ENCODE results near the gene CHAD. TPM values are rescaled to one million over a fixed set of nuclear protein-coding genes. Genes with fewer than 3 reads are reported as not detected.

Gene CHAD
- total and polyA plus RNA-seq, 12 donors: 1.7 to 26.6 (median 7.0) TPM

GRCh38 chr17:50482110-50482509 is 13.4 kb upstream of the CHAD start:
- WGBS, 4 donors: 65 to 85% (median 82%) methylated on average over 9 to 23 of the region's 23 CpGs
- H3K27ac ChIP-seq: peak overlapping the region in 3 of 5 donors; percentile 77 to 87 (median 83)
- no peaks in the 10 kb centered on the region for H3K9me3 ChIP-seq (replicated peaks in 1 of 3)
- intact Hi-C loops (cut with DNase I): loop anchor here (5.0 to 10.0 kb wide), 3 partner anchors 60 to 213 kb away; no protein-coding TSS in a partner anchor
- TF ChIP-seq CTCF (IDR thresholded peaks at IDR 0.05): no peak
- no peak for TF ChIP-seq POLR2A (IDR thresholded peaks at IDR 0.05)
- H3K27me3 ChIP-seq: no peaks in the 10 kb centered on the region
- peaks cover 16 to 21% of the 10 kb centered on the region in 2 donors for H3K4me1 ChIP-seq (replicated peaks in 1 of 2)
- H3K4me3 ChIP-seq: no peak overlapping the region
- DNase-seq: no peak
- H3K36me3 ChIP-seq (replicated peaks in 1 of 2): peaks cover 0 to 32% of the 10 kb centered on the region in 2 donors

- H3K36me3 ChIP-seq (replicated peaks in 1 of 2): peaks cover 0 to 32% of the 10 kb centered on the region in 2 donors
- no peak for DNase-seq
- intact Hi-C loops (cut with DNase I): loop anchor here (5.0 to 10.0 kb wide), 3 partner anchors 61 to 213 kb away; no protein-coding TSS in a partner anchor
- no peak for TF ChIP-seq POLR2A (IDR thresholded peaks at IDR 0.05)
- TF ChIP-seq CTCF (IDR thresholded peaks at IDR 0.05): no peak
- no peak overlapping the region for H3K4me3 ChIP-seq
- H3K27ac ChIP-seq: peak overlapping the region in 3 of 5 donors; percentile 77 to 87 (median 83)
- H3K27me3 ChIP-seq: no peaks in the 10 kb centered on the region
- H3K4me1 ChIP-seq (replicated peaks in 1 of 2): peaks cover 16 to 21% of the 10 kb centered on the region in 2 donors
- no peaks in the 10 kb centered on the region for H3K9me3 ChIP-seq (replicated peaks in 1 of 3)
- 64 to 77% (median 69%) methylated on average over 4 of the region's 4 CpGs for WGBS, 4 donors
These were observed 13.0 kb upstream of the CHAD start for GRCh38 chr17:50481648-50482047.

DNA sequence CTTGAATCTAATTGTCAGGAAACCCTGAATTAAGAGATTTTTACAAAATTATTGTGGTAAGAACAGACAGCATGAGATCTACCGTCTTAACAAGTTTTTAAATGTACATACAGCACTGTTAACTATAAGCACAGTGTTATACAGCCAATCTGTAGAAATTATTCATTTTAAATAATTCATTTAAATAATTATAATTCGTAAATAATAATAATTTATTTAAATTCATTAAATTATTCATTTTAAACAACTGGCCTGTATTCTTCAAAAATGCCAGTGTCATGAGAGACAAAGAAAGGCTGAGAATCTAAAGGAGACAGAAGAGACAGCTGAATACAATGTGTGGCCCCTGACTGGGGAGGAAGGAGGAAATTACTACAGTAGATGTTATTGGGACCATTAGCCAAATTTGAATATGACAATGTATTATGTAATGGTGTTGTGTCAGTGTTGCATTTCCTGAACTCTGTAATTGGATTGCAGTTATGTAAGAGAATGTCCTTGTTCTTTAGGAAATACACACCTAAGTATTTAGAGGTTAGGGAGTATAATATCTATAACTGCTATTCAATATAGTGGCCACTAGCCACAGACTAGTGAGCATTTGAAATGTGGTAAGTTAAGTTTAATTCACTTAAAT is 12.3 kb upstream of the CHAD start:
- TF ChIP-seq CTCF (IDR thresholded peaks at IDR 0.05) (no peak), POLR2A (IDR thresholded peaks at IDR 0.05) (no peak)

GRCh38 chr17:50480142-50480764 is 11.6 kb upstream of the CHAD start:
- H3K27ac ChIP-seq: peak overlapping the region in 3 of 5 donors; percentile 90 to 93 (median 93)
- H3K4me3 ChIP-seq: no peak overlapping the region
- H3K36me3 ChIP-seq (replicated peaks in 1 of 2): peaks cover 0 to 26% of the 10 kb centered on the region in 2 donors
- intact Hi-C loops (cut with DNase I): loop anchor here (5.0 to 10.0 kb wide), 3 partner anchors 62 to 215 kb away; no protein-coding TSS in a partner anchor
- TF ChIP-seq CTCF (IDR thresholded peaks at IDR 0.05) (no peak), POLR2A (IDR thresholded peaks at IDR 0.05) (no peak)
- no peak for DNase-seq
- H3K27me3 ChIP-seq: no peaks in the 10 kb centered on the region
- 71 to 78% (median 75%) methylated on average over 7 of the region's 7 CpGs for WGBS, 4 donors
- no peaks in the 10 kb centered on the region for H3K9me3 ChIP-seq (replicated peaks in 1 of 3)
- peaks cover 16 to 25% of the 10 kb centered on the region in 2 donors for H3K4me1 ChIP-seq (replicated peaks in 1 of 2)

More for the DNA sequence above, 12.3 kb upstream of the CHAD start:
- Histone ChIP-seq H3K27me3 (no peaks in the 10 kb centered on the region), H3K36me3 (replicated peaks in 1 of 2) (peaks cover 0 to 32% of the 10 kb centered on the region in 2 donors), H3K9me3 (replicated peaks in 1 of 3) (no peaks in the 10 kb centered on the region), H3K27ac (peak overlapping the region in 3 of 5 donors; percentile 83 to 93 (median 87)), H3K4me1 (replicated peaks in 1 of 2) (peaks cover 16 to 25% of the 10 kb centered on the region in 2 donors), H3K4me3 (no peak overlapping the region)
- 80 to 83% (median 81%) methylated on average over 2 of the region's 2 CpGs for WGBS, 4 donors
- DNase-seq: no peak
- intact Hi-C loops (cut with DNase I): loop anchor here (5.0 to 10.0 kb wide), 3 partner anchors 61 to 214 kb away; no protein-coding TSS in a partner anchor

Measured in adrenal gland (tissue), 12 donors.